ENCODE results near the gene ADARB2.

The ADARB2 gene

DNA sequence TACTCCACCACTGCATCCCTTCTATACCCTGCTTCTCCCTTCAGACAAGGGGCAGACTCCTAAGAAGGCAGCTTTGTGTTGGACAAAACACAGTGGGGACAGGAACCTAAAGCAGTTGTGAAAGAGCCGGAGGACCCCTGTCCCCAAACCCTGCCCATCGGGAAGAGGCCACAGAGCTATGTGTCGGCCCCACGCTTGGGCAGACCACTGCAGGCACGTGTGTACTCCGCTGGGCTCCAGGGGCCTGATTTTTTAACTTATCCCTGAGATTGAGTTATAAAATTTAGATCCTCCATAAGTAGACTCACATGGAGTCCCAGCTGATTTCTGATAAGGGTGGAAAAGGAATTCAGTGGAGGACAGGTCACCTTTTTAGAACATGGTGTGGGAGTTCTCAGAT lies 310.5 kb downstream of the ADARB2 start:
- Histone ChIP-seq H3K4me3 (ENCODE audit: low read depth, low read length) (no peak overlapping the region), H3K27ac (ENCODE audit: extremely low read depth, low read depth, low read length) (no peak overlapping the region), H3K9me3 (ENCODE audit: control insufficient read depth, insufficient read depth, low read depth, low read length) (no peaks in the 10 kb centered on the region), H3K36me3 (ENCODE audit: control insufficient read depth in 2 of 2, insufficient read depth in 1 of 2, low read length in 2 of 2) (no peaks in the 10 kb centered on the region), H3K4me1 (ENCODE audit: control insufficient read depth, insufficient read depth, low read length) (no peaks in the 10 kb centered on the region)
- ChIA-PET POLR2A (no interaction called here), CTCF (no interaction called here)
- TF ChIP-seq ZFP3 (tag by site-specific recombination; IDR thresholded peaks at IDR 0.05; ENCODE audit: low read depth), result no peak
- TF ChIP-seq ZNF600 (tag by site-specific recombination; IDR thresholded peaks at IDR 0.05), result no peak
- no peak for TF ChIP-seq ZNF341 (tag by site-specific recombination; IDR thresholded peaks at IDR 0.05; ENCODE audit: low read depth)
- no peak for TF ChIP-seq ZNF16 (tag by site-specific recombination; IDR thresholded peaks at IDR 0.05; ENCODE audit: low read depth)
- no peak for TF ChIP-seq ZSCAN30 (tag by site-specific recombination; IDR thresholded peaks at IDR 0.05)
- TF ChIP-seq ZNF239 (tag by site-specific recombination; IDR thresholded peaks at IDR 0.05), result no peak
- TF ChIP-seq ZSCAN23 (tag by site-specific recombination; IDR thresholded peaks at IDR 0.05), result no peak
- TF ChIP-seq ZNF596 (tag by site-specific recombination; IDR thresholded peaks at IDR 0.05), result no peak
- no peak for TF ChIP-seq SCRT2 (tag by site-specific recombination; IDR thresholded peaks at IDR 0.05)
- no peak for TF ChIP-seq GLIS2 (tag by site-specific recombination; IDR thresholded peaks at IDR 0.05)
- TF ChIP-seq ZNF114 (tag by site-specific recombination; IDR thresholded peaks at IDR 0.05), result no peak
- TF ChIP-seq ZNF311 (tag by site-specific recombination; IDR thresholded peaks at IDR 0.05; ENCODE audit: borderline replicate concordance), result no peak
- no peak for TF ChIP-seq ZXDB (tag by site-specific recombination; IDR thresholded peaks at IDR 0.05)
- TF ChIP-seq, protein P1, sequence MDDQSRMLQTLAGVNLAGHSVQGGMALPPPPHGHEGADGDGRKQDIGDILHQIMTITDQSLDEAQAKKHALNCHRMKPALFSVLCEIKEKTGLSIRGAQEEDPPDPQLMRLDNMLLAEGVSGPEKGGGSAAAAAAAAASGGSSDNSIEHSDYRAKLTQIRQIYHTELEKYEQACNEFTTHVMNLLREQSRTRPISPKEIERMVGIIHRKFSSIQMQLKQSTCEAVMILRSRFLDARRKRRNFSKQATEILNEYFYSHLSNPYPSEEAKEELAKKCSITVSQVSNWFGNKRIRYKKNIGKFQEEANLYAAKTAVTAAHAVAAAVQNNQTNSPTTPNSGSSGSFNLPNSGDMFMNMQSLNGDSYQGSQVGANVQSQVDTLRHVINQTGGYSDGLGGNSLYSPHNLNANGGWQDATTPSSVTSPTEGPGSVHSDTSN (CRISPR knock-in tag; IDR thresholded peaks at IDR 0.05), result no peak

DNA sequence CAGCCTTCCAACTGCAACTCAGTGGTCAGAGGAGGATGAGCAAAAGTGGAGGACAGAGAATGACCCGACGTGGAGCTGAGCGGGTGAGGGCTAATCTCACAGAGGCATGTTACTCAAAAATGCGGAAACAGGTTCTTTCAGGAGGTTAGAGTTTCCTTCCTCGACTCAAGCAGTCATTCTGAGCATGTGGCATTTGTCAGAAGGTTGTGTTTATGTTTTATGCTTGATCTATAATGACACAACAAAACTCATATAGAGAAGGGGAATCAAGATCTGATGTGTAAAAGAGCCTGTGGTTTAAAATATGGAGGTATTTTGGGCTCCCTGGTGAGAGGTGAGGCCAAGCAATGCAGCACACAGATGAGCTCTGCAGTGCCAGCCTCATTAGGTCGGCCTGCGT lies 311.4 kb downstream of the ADARB2 start:
- Histone ChIP-seq H3K36me3 (ENCODE audit: control insufficient read depth in 2 of 2, insufficient read depth in 1 of 2, low read length in 2 of 2) (no peaks in the 10 kb centered on the region), H3K9me3 (ENCODE audit: control insufficient read depth, insufficient read depth, low read depth, low read length) (no peaks in the 10 kb centered on the region), H3K4me1 (ENCODE audit: control insufficient read depth, insufficient read depth, low read length) (no peaks in the 10 kb centered on the region), H3K4me3 (ENCODE audit: low read depth, low read length) (no peak overlapping the region), H3K27ac (ENCODE audit: extremely low read depth, low read depth, low read length) (no peak overlapping the region)
- CTCF ChIA-PET, result interaction anchor here (0.7 kb wide), 1 partner anchor 982 kb away, joined by 3 read pairs; no protein-coding TSS in a partner anchor
- POLR2A ChIA-PET, result no interaction called here
- TF ChIP-seq ZBTB48 (tag by site-specific recombination; IDR thresholded peaks at IDR 0.05) (no peak), YY2 (tag by site-specific recombination; IDR thresholded peaks at IDR 0.05) (no peak), ZNF514 (tag by site-specific recombination; IDR thresholded peaks at IDR 0.05) (no peak), ZNF292 (tag by site-specific recombination; IDR thresholded peaks at IDR 0.05; ENCODE audit: borderline replicate concordance, low read depth) (no peak), GLI2 (tag by site-specific recombination; IDR thresholded peaks at IDR 0.05; ENCODE audit: borderline replicate concordance, low read depth) (no peak), ZNF184 (tag by site-specific recombination; IDR thresholded peaks at IDR 0.05) (no peak), ZNF548 (tag by site-specific recombination; IDR thresholded peaks at IDR 0.05) (no peak), ZNF311 (tag by site-specific recombination; IDR thresholded peaks at IDR 0.05; ENCODE audit: borderline replicate concordance) (no peak), ZNF660 (tag by site-specific recombination; IDR thresholded peaks at IDR 0.05) (no peak), ZNF768 (tag by site-specific recombination; IDR thresholded peaks at IDR 0.05) (no peak), ZNF248 (tag by site-specific recombination; IDR thresholded peaks at IDR 0.05) (no peak)
- TF ChIP-seq, protein P2, sequence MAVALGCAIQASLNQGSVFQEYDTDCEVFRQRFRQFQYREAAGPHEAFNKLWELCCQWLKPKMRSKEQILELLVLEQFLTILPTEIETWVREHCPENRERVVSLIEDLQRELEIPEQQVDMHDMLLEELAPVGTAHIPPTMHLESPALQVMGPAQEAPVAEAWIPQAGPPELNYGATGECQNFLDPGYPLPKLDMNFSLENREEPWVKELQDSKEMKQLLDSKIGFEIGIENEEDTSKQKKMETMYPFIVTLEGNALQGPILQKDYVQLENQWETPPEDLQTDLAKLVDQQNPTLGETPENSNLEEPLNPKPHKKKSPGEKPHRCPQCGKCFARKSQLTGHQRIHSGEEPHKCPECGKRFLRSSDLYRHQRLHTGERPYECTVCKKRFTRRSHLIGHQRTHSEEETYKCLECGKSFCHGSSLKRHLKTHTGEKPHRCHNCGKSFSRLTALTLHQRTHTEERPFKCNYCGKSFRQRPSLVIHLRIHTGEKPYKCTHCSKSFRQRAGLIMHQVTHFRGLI (tag by site-specific recombination; IDR thresholded peaks at IDR 0.05), result no peak
